Neural cell (in vitro differentiated cells): ENCODE measurements around the gene RETREG1. TPM values are rescaled to one million over a fixed set of nuclear protein-coding genes. Genes with fewer than 3 reads are reported as not detected.

Experiments used
- H2AFZ ChIP-seq: fragments of 200-600, 300-800 bp; sonication (generic), shearing (Covaris generic); 2 replicates; pipeline ENCODE4 v1.6.0; 2014; ENCODE audit warnings: low read depth, mild to moderate bottlenecking, antibody characterized with exemption, low read length, moderate library complexity
- H3F3A ChIP-seq: fragments of 200-600 bp; shearing (Covaris generic); 2 replicates; pipeline ENCODE4 v1.6.1; 2016; ENCODE audit warnings: mild to moderate bottlenecking, moderate library complexity, mixed read lengths, antibody characterized with exemption, low read length; ENCODE audit not compliant: insufficient read depth, poor library complexity, severe bottlenecking
- H3K27ac ChIP-seq: fragments of 200-600, 300-800 bp; sonication (generic), shearing (Covaris generic); 2 replicates; pipeline ENCODE4 v1.5.1; 2014; ENCODE audit warnings: mild to moderate bottlenecking, low read length, moderate library complexity
- H3K27me3 ChIP-seq: fragments of 300-800, 200-600 bp; sonication (generic), shearing (Covaris generic); 2 replicates; pipeline ENCODE4 v1.6.0; 2014; ENCODE audit warnings: mild to moderate bottlenecking, low read depth, low read length, moderate library complexity; ENCODE audit not compliant: insufficient read depth
- H3K36me3 ChIP-seq: fragments of 300-800, 200-600 bp; sonication (generic), shearing (Covaris generic); 2 replicates; pipeline ENCODE4 v1.5.1; 2014; ENCODE audit warnings: mild to moderate bottlenecking, antibody characterized with exemption, low read length, moderate library complexity; ENCODE audit not compliant: insufficient read depth
- H3K4me2 ChIP-seq: fragments of 300-800, 200-600 bp; sonication (generic), shearing (Covaris generic); 2 replicates; pipeline ENCODE4 v1.6.0; 2014; ENCODE audit warnings: mild to moderate bottlenecking, low read length
- H3K4me3 ChIP-seq: fragments of 300-800, 200-600 bp; sonication (generic), shearing (Covaris generic); 2 replicates; pipeline ENCODE4 v1.5.1; 2014; ENCODE audit warnings: mild to moderate bottlenecking, low read length, moderate library complexity
- H3K79me2 ChIP-seq: fragments of 200-600 bp; shearing (Covaris generic); replicated peaks from 2 replicates; pipeline ENCODE4 v1.6.0; 2014; ENCODE audit warnings: mild to moderate bottlenecking, low read length, moderate library complexity; ENCODE audit not compliant: insufficient read depth
- H3K9ac ChIP-seq: fragments of 300-800, 200-600 bp; sonication (generic), shearing (Covaris generic); 2 replicates; pipeline ENCODE4 v1.6.1; 2016; ENCODE audit warnings: mild to moderate bottlenecking, low read length, mixed read lengths
- H3K9me2 ChIP-seq: fragments of 200-600 bp; shearing (Covaris generic); 2 replicates; pipeline ENCODE4 v1.6.1; 2016; ENCODE audit warnings: mild to moderate bottlenecking, low read length, mixed read lengths; ENCODE audit not compliant: insufficient read depth
- H3K9me3 ChIP-seq: fragments of 200-600, 300-800 bp; sonication (generic), shearing (Covaris generic); 2 replicates; pipeline ENCODE4 v1.6.1; 2016; ENCODE audit warnings: mild to moderate bottlenecking, mixed run types, low read length, moderate library complexity, mixed read lengths
- H4K20me1 ChIP-seq: fragments of 200-600 bp; shearing (Covaris generic); 2 replicates; pipeline ENCODE4 v1.6.1; 2016; ENCODE audit warnings: mild to moderate bottlenecking, mixed run types; ENCODE audit not compliant: insufficient read depth
- EP300 ChIP-seq: fragments of 450-650 bp; conservative IDR thresholded peaks from 2 replicates; pipeline ENCODE4 v1.6.1; 2014; ENCODE audit warnings: antibody characterized with exemption, mild to moderate bottlenecking, moderate library complexity; ENCODE audit not compliant: poor library complexity, severe bottlenecking
- EZH2 ChIP-seq: fragments of 200-600, 300-800 bp; shearing (Covaris generic), sonication (generic); IDR thresholded peaks from 2 replicates; pipeline ENCODE4 v1.6.1; 2014; ENCODE audit warnings: antibody characterized with exemption, low read length, borderline replicate concordance, mild to moderate bottlenecking; ENCODE audit not compliant: insufficient read depth, poor library complexity, severe bottlenecking
- MXI1 ChIP-seq: fragments of 450-650 bp; conservative IDR thresholded peaks from 2 replicates; pipeline ENCODE4 v1.6.1; 2014; ENCODE audit warnings: antibody characterized with exemption, mild to moderate bottlenecking; ENCODE audit not compliant: poor library complexity, severe bottlenecking
- POLR2AphosphoS5 ChIP-seq: IDR thresholded peaks from 2 replicates; pipeline ENCODE4 v1.6.1; 2012
- RAD21 ChIP-seq: fragments of 450-650 bp; conservative IDR thresholded peaks from 2 replicates; pipeline ENCODE4 v1.6.1; 2014; ENCODE audit warnings: antibody characterized with exemption, mild to moderate bottlenecking, moderate library complexity
- SMC3 ChIP-seq: fragments of 450-650 bp; conservative IDR thresholded peaks from 2 replicates; pipeline ENCODE4 v1.6.1; 2014; ENCODE audit warnings: antibody characterized with exemption, mild to moderate bottlenecking, moderate library complexity; ENCODE audit not compliant: poor library complexity
- TAF1 ChIP-seq: IDR thresholded peaks from 2 replicates; pipeline ENCODE4 v1.6.1; 2012; ENCODE audit warnings: low read depth
- polyA plus RNA-seq: library from polyadenylated mRNA; depleted of rRNA; stranded (reverse); fragments of >200 nt; gene quantifications from 2 replicates; pipeline ENCODE4 v1.2.3, GENCODE V29; 2014
- TF ChIP-seq, protein P1 (sequence below): fragments of 450-650 bp; IDR thresholded peaks from 2 replicates; pipeline ENCODE4 v1.5.1; 2014; ENCODE audit warnings: antibody characterized with exemption, mild to moderate bottlenecking, moderate library complexity; ENCODE audit not compliant: poor library complexity, severe bottlenecking
- TF ChIP-seq, protein P2 (sequence below): IDR thresholded peaks from 2 replicates; pipeline ENCODE4 v1.6.1; 2012; ENCODE audit warnings: borderline replicate concordance

Gene RETREG1
- polyA plus RNA-seq, 1 donor from 2014 or later: 25.4 TPM

DNA sequence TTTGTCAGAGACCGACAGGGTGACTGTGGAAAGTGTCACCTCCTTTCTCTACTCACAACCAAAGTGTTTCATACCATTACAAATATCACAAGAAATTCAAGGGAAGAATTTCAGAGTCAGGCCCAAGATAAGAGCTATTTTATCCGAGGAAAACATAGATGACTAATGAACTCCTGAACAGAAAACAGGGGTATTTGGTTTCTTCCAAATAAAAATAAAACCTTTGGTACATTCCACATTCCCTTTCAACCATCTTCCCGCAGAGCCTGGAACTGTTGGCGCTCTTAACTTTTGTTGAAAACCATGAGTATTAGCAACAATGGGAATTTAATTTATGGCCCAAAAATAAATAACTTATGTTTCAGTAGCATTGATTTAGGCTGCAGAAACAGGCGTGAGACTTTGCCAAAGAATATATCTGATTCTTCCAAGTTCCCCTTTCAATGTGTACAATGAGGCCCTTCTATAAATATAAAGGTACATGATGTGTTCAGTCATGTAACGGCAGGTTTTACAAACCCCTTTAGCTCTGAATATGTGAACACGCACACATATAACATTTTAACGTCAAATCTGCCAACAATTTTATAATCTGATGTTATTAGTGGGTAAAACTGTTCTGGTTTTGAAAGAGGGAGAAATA lies 69.5 kb downstream of the RETREG1 start:
- H3K79me2 ChIP-seq: no peaks in the 10 kb centered on the region
- no peak overlapping the region for H2AFZ ChIP-seq
- no peaks in the 10 kb centered on the region for H3F3A ChIP-seq
- H3K4me2 ChIP-seq: no peak overlapping the region
- no peaks in the 10 kb centered on the region for H3K27me3 ChIP-seq
- H3K9ac ChIP-seq: no peak overlapping the region
- no peak overlapping the region for H3K27ac ChIP-seq
- no peaks in the 10 kb centered on the region for H3K9me2 ChIP-seq
- no peak overlapping the region for H3K4me3 ChIP-seq
- H4K20me1 ChIP-seq: no peaks in the 10 kb centered on the region
- TF ChIP-seq, protein P1, sequence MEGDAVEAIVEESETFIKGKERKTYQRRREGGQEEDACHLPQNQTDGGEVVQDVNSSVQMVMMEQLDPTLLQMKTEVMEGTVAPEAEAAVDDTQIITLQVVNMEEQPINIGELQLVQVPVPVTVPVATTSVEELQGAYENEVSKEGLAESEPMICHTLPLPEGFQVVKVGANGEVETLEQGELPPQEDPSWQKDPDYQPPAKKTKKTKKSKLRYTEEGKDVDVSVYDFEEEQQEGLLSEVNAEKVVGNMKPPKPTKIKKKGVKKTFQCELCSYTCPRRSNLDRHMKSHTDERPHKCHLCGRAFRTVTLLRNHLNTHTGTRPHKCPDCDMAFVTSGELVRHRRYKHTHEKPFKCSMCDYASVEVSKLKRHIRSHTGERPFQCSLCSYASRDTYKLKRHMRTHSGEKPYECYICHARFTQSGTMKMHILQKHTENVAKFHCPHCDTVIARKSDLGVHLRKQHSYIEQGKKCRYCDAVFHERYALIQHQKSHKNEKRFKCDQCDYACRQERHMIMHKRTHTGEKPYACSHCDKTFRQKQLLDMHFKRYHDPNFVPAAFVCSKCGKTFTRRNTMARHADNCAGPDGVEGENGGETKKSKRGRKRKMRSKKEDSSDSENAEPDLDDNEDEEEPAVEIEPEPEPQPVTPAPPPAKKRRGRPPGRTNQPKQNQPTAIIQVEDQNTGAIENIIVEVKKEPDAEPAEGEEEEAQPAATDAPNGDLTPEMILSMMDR: no peak
- TF ChIP-seq MXI1: no peak
- TF ChIP-seq POLR2AphosphoS5: no peak
- no peak for TF ChIP-seq RAD21
- no peak for TF ChIP-seq EP300
- TF ChIP-seq, protein P2, sequence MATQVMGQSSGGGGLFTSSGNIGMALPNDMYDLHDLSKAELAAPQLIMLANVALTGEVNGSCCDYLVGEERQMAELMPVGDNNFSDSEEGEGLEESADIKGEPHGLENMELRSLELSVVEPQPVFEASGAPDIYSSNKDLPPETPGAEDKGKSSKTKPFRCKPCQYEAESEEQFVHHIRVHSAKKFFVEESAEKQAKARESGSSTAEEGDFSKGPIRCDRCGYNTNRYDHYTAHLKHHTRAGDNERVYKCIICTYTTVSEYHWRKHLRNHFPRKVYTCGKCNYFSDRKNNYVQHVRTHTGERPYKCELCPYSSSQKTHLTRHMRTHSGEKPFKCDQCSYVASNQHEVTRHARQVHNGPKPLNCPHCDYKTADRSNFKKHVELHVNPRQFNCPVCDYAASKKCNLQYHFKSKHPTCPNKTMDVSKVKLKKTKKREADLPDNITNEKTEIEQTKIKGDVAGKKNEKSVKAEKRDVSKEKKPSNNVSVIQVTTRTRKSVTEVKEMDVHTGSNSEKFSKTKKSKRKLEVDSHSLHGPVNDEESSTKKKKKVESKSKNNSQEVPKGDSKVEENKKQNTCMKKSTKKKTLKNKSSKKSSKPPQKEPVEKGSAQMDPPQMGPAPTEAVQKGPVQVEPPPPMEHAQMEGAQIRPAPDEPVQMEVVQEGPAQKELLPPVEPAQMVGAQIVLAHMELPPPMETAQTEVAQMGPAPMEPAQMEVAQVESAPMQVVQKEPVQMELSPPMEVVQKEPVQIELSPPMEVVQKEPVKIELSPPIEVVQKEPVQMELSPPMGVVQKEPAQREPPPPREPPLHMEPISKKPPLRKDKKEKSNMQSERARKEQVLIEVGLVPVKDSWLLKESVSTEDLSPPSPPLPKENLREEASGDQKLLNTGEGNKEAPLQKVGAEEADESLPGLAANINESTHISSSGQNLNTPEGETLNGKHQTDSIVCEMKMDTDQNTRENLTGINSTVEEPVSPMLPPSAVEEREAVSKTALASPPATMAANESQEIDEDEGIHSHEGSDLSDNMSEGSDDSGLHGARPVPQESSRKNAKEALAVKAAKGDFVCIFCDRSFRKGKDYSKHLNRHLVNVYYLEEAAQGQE: no peak
- no peak for TF ChIP-seq SMC3
- TF ChIP-seq TAF1: no peak
- TF ChIP-seq EZH2: no peak
- no peaks in the 10 kb centered on the region for H3K36me3 ChIP-seq
- no peaks in the 10 kb centered on the region for H3K9me3 ChIP-seq

DNA sequence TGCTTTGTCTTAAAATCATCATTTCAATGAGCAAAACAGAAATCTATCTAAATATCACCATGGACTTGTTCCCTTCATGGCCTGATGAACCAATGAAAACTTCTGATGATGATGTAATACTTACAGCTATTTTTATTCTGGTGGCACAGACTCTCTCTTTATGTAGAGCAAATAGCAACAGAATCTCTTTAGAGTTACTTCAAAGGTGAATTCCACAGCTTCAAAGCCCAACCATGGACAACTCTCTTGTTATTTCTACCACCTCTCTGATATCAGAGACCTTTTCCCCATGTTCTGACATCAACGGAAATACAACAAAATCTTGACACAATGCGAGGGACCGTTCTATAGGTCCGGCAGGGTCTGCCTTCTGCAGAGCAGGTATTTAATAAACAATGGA lies 70.1 kb downstream of the RETREG1 start:
- no peak overlapping the region for H3K27ac ChIP-seq

More for the DNA sequence above, 70.1 kb downstream of the RETREG1 start:
- H3K9me2 ChIP-seq: no peaks in the 10 kb centered on the region
- TF ChIP-seq, protein P2: no peak
- no peak for TF ChIP-seq EZH2
- TF ChIP-seq MXI1: no peak
- no peak for TF ChIP-seq SMC3
- TF ChIP-seq, protein P1: no peak
- no peak for TF ChIP-seq RAD21
- TF ChIP-seq POLR2AphosphoS5: no peak
- TF ChIP-seq TAF1: no peak
- no peak for TF ChIP-seq EP300
- no peaks in the 10 kb centered on the region for H3F3A ChIP-seq
- no peak overlapping the region for H2AFZ ChIP-seq
- H3K9ac ChIP-seq: no peak overlapping the region
- no peaks in the 10 kb centered on the region for H3K36me3 ChIP-seq
- no peaks in the 10 kb centered on the region for H3K9me3 ChIP-seq
- no peak overlapping the region for H3K4me3 ChIP-seq
- H4K20me1 ChIP-seq: no peaks in the 10 kb centered on the region
- H3K79me2 ChIP-seq: no peaks in the 10 kb centered on the region
- no peaks in the 10 kb centered on the region for H3K27me3 ChIP-seq
- no peak overlapping the region for H3K4me2 ChIP-seq
